CD14-positive monocyte (primary cell): ENCODE data around the gene LIX1. TPM values are rescaled to one million over a fixed set of nuclear protein-coding genes. Genes with fewer than 3 reads are reported as not detected.
A peak's percentile ranks its signal among the peaks of the same experiment; 100 is the strongest.

ENCODE experiments used
- DNase-seq, 3 donors: peaks; one replicate each; pipeline ENCODE4 v3.0.0-alpha.2; 2011 to 2022
- H2AFZ ChIP-seq: 2 replicates; pipeline ENCODE4 v1.6.0; 2012; ENCODE audit warnings: mild to moderate bottlenecking, low read depth, low read length, inconsistent platforms; ENCODE audit not compliant: insufficient read depth, poor library complexity, severe bottlenecking
- H3K27ac ChIP-seq, 2 donors: 1 replicate in 1 of 2; 2 replicates in 1 of 2; pipeline ENCODE4 v1.5.1; 2012 to 2013; ENCODE audit warnings: low read length in 2 of 2, control low read depth in 1 of 2, inconsistent platforms in 1 of 2, low read depth in 1 of 2, mild to moderate bottlenecking in 1 of 2
- H3K27me3 ChIP-seq, 2 donors: one replicate each; pipeline versions ENCODE4 v1.6.0 to v1.6.1; 2011 to 2013; ENCODE audit warnings: low read length in 2 of 2; ENCODE audit not compliant: control insufficient read depth in 2 of 2, insufficient read depth in 2 of 2
- H3K36me3 ChIP-seq, 2 donors: replicated peaks in 1 of 2; 1 replicate in 1 of 2; 2 replicates in 1 of 2; pipeline versions ENCODE4 v1.5.1 to v1.6.1; 2012 to 2013; ENCODE audit warnings: low read length in 2 of 2, control low read depth in 1 of 2, inconsistent platforms in 1 of 2, mild to moderate bottlenecking in 1 of 2; ENCODE audit not compliant: insufficient read depth in 2 of 2, control insufficient read depth in 1 of 2
- H3K4me1 ChIP-seq, 2 donors: 1 replicate in 1 of 2; 2 replicates in 1 of 2; pipeline versions ENCODE4 v1.5.1 to v1.6.1; 2012 to 2013; ENCODE audit warnings: low read length in 2 of 2, control low read depth in 1 of 2, inconsistent platforms in 1 of 2, mild to moderate bottlenecking in 1 of 2, moderate library complexity in 1 of 2; ENCODE audit not compliant: insufficient read depth in 2 of 2, control insufficient read depth in 1 of 2
- H3K4me2 ChIP-seq: replicated peaks from 2 replicates; pipeline ENCODE3; 2012; ENCODE audit warnings: low read length, moderate library complexity, mild to moderate bottlenecking; ENCODE audit not compliant: poor library complexity, severe bottlenecking; ENCODE audit errors: extremely low read depth
- H3K4me3 ChIP-seq, 3 experiments: fragments of 200-600 bp in 1 of 3; sonication (generic) in 1 of 3; replicated peaks in 1 of 3; 1 replicate in 2 of 3; 2 replicates in 1 of 3; pipeline ENCODE4 v1.5.1; 2011 to 2013; ENCODE audit warnings: low read length in 3 of 3, mild to moderate bottlenecking in 3 of 3, control low read depth in 2 of 3, low read depth in 2 of 3, inconsistent platforms in 1 of 3, moderate library complexity in 1 of 3
- H3K79me2 ChIP-seq: 2 replicates; pipeline ENCODE4 v1.6.0; 2012; ENCODE audit warnings: mild to moderate bottlenecking, control low read depth, inconsistent platforms, low read length, moderate library complexity; ENCODE audit not compliant: insufficient read depth
- H3K9ac ChIP-seq: 2 replicates; pipeline ENCODE4 v1.6.0; 2017; ENCODE audit warnings: low read length, mild to moderate bottlenecking; ENCODE audit not compliant: insufficient read depth, poor library complexity, severe bottlenecking
- H3K9me3 ChIP-seq, 2 donors: replicated peaks in 1 of 2; 1 replicate in 1 of 2; 2 replicates in 1 of 2; pipeline versions ENCODE4 v1.5.1 to v1.6.1; 2012 to 2013; ENCODE audit warnings: low read length in 2 of 2, control low read depth in 1 of 2; ENCODE audit not compliant: control insufficient read depth in 1 of 2, insufficient read depth in 1 of 2
- H4K20me1 ChIP-seq: 2 replicates; pipeline ENCODE4 v1.6.0; 2012; ENCODE audit warnings: mild to moderate bottlenecking, low read length, control low read depth, moderate library complexity; ENCODE audit not compliant: insufficient read depth
- H3K27ac Mint-ChIP-seq, 7 donors: one replicate each; pipeline ENCODE4 v1.8.0; 2020; ENCODE audit warnings: mild to moderate bottlenecking in 7 of 7, mixed read lengths in 7 of 7, moderate library complexity in 6 of 7, inconsistent platforms in 2 of 7
- H3K27me3 Mint-ChIP-seq, 3 donors: one replicate each; pipeline ENCODE4 v1.8.0; 2021 to 2022; ENCODE audit warnings: low read depth in 3 of 3, mild to moderate bottlenecking in 3 of 3, mixed read lengths in 3 of 3, moderate library complexity in 3 of 3, inconsistent platforms in 1 of 3
- H3K36me3 Mint-ChIP-seq, 2 donors: one replicate each; pipeline ENCODE4 v1.8.0; 2020; ENCODE audit warnings: mixed read lengths in 2 of 2, inconsistent platforms in 1 of 2, mild to moderate bottlenecking in 1 of 2
- H3K4me1 Mint-ChIP-seq: one replicate; pipeline ENCODE4 v1.8.0; 2020; ENCODE audit warnings: mild to moderate bottlenecking, mixed read lengths
- H3K4me3 Mint-ChIP-seq, 2 donors: one replicate each; pipeline ENCODE4 v1.8.0; 2020; ENCODE audit warnings: mild to moderate bottlenecking in 2 of 2, mixed read lengths in 2 of 2, moderate library complexity in 1 of 2
- H3K9me3 Mint-ChIP-seq, 7 donors: one replicate each; pipeline ENCODE4 v1.8.0; 2020 to 2022; ENCODE audit warnings: mixed read lengths in 7 of 7, mild to moderate bottlenecking in 6 of 7, moderate library complexity in 6 of 7, inconsistent platforms in 2 of 7
- CTCF ChIP-seq: fragments of 200-600 bp; IDR thresholded peaks from one replicate; pipeline ENCODE4 v1.8.0; 2022; ENCODE audit warnings: antibody characterized with exemption, mild to moderate bottlenecking
- WGBS: methylation state at CpG from one replicate; pipeline ENCODE4 v1.1.5; 2013; ENCODE audit warnings: missing lambda C conversion rate; ENCODE audit not compliant: insufficient coverage; 5-methylcytosine and 5-hydroxymethylcytosine counted together
- intact Hi-C, 2 donors: fragments of 100-400 bp; cut with micrococcal nuclease; formaldehyde crosslinking; loops; one replicate each; pipeline versions ENCODE4 v1.15.0 to v1.15.1; 2023
- polyA plus RNA-seq, 3 donors: library from polyadenylated mRNA; depleted of rRNA in 1 of 3; unstranded in 2 of 3; stranded (reverse) in 1 of 3; fragments of 300-500 nt in 2 of 3; fragments of >200 nt in 1 of 3; fragmentation: Illumina TruSeq in 2 of 3; gene quantifications; 1 replicate in 2 of 3; 2 replicates in 1 of 3; pipeline ENCODE4 v1.2.3, GENCODE V29; 2012 to 2021

The LIX1 gene
- polyA plus RNA-seq, 3 donors: not detected

DNA sequence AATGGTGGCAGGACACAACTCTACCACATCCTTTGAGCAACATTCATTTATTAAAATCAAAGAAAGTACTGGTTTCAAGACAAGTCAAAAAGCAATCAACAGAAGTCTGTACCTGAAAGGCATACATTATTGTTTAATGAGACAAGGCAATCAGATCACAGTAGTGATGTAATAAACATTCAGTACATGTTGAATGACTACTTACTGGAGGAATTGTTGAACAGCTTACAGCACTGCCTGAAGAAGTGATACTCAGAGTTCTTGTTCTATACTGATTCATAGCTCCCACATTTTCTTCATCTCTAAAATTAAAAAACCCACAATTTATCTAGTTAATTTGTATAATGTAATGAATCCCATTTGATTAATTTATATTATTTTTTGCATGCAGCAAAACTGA is 22.4 kb upstream of the LIX1 start:
- intact Hi-C loops: loop anchor here (5.0 to 10.0 kb wide), 4 partner anchors 170 to 408 kb away; partner anchors contain the start of gene ERAP2 (in 1 of the 2)
- Histone ChIP-seq H4K20me1 (no peaks in the 10 kb centered on the region), H3K36me3 (peaks cover 80 to 97% of the 10 kb centered on the region in 2 donors), H3K27ac (no peak overlapping the region), H3K4me3 (no peak overlapping the region), H3K79me2 (peaks cover 6% of the 10 kb centered on the region), H3K9me3 (no peaks in the 10 kb centered on the region), H2AFZ (no peak overlapping the region), H3K9ac (no peak overlapping the region), H3K4me2 (no peak overlapping the region), H3K27me3 (no peaks in the 10 kb centered on the region), H3K4me1 (peaks cover 4 to 11% of the 10 kb centered on the region in 2 donors)
- Mint-ChIP-seq H3K27me3 (peaks cover 0 to 2% (median 0%) of the 10 kb centered on the region in 3 donors), H3K4me1 (peaks cover 10% of the 10 kb centered on the region), H3K4me3 (no peak overlapping the region), H3K9me3 (no peaks in the 10 kb centered on the region), H3K27ac (no peak overlapping the region), H3K36me3 (peaks cover 45 to 68% of the 10 kb centered on the region in 2 donors)
- TF ChIP-seq CTCF: no peak
- DNase-seq: no peak

- Mint-ChIP-seq H3K36me3 (peaks cover 41 to 67% of the 10 kb centered on the region in 2 donors), H3K4me3 (no peak overlapping the region), H3K4me1 (peaks cover 10% of the 10 kb centered on the region), H3K27ac (peak overlapping the region in 4 of 7 donors; percentile 13 to 82 (median 40)), H3K9me3 (peaks cover under 1 to 5% (median 2%) of the 10 kb centered on the region in 7 donors), H3K27me3 (peaks cover 0 to 2% (median 0%) of the 10 kb centered on the region in 3 donors)
- peaks cover 6% of the 10 kb centered on the region for H3K79me2 ChIP-seq
- WGBS: 95% methylated on average over 3 of the region's 5 CpGs
- no peak for TF ChIP-seq CTCF
- no peaks in the 10 kb centered on the region for H4K20me1 ChIP-seq
- peaks cover under 1 to 4% of the 10 kb centered on the region in 2 donors for H3K9me3 ChIP-seq
- no peak overlapping the region for H2AFZ ChIP-seq
- DNase-seq: no peak
- H3K4me3 ChIP-seq: no peak overlapping the region
- no peak overlapping the region for H3K9ac ChIP-seq
- intact Hi-C loops: loop anchor here (10.0 kb wide), 3 partner anchors 169 to 299 kb away; partner anchors contain the start of gene ERAP2 (in 1 of the 2)
- peak overlapping the region in 1 of 2 donors; percentile 32 for H3K27ac ChIP-seq
- no peak overlapping the region for H3K4me2 ChIP-seq
- peaks cover 4 to 11% of the 10 kb centered on the region in 2 donors for H3K4me1 ChIP-seq
- H3K27me3 ChIP-seq: no peaks in the 10 kb centered on the region
- H3K36me3 ChIP-seq: peaks cover 71 to 95% of the 10 kb centered on the region in 2 donors
Observed at GRCh38 chr5:97163790-97164285, 21.4 kb upstream of the LIX1 start.
